Spleen (tissue), 7 donors: ENCODE results near the gene TBX1.

Source experiments
- CTCF ChIP-seq, 11 experiments: fragments of 200-600 bp in 7 of 11; fragments of 450-650 bp in 4 of 11; sonication (generic) in 4 of 11; IDR thresholded peaks in 8 of 11; conservative IDR thresholded peaks in 3 of 11; 1 replicate in 7 of 11; 2 replicates in 4 of 11; pipeline versions ENCODE4 v1.4.0 to v1.8.0; 2016 to 2021; ENCODE audit warnings: antibody characterized with exemption in 11 of 11, inconsistent platforms in 4 of 11, mild to moderate bottlenecking in 1 of 11
- POLR2A ChIP-seq, 3 donors: fragments of 450-650 bp; IDR thresholded peaks; one replicate each; pipeline ENCODE4 v1.5.1; 2017; ENCODE audit warnings: antibody characterized with exemption in 3 of 3, mild to moderate bottlenecking in 1 of 3
- POLR2AphosphoS5 ChIP-seq, 3 donors: sonication (generic); formaldehyde crosslinking; IDR thresholded peaks; one replicate each; pipeline ENCODE4 v1.5.1; 2017; ENCODE audit warnings: antibody characterized with exemption in 3 of 3
- donor health status: DM: no; HTN: no; CAD: no; lungs with moderate emphysema.
- donor health status: DM: no; HTN: no; CAD: no.
- donor health status: DM: no; HTN: no; CAD: no.

- TF ChIP-seq CTCF (IDR thresholded peaks at IDR 0.05 in 8 of 11, conservative IDR thresholded peaks at IDR 0.05 in 3 of 11): no peak
- TF ChIP-seq POLR2AphosphoS5 (IDR thresholded peaks at IDR 0.05): no peak
- TF ChIP-seq POLR2A (IDR thresholded peaks at IDR 0.05): no peak
These were observed 29.2 kb downstream of the TBX1 start for GRCh38 chr22:19789828-19790227.
